OCI-LY7 (cell line): ENCODE data around the gene USP24. TPM values are rescaled to one million over a fixed set of nuclear protein-coding genes. Genes with fewer than 3 reads are reported as not detected.

Source experiments
- BruUV-seq: library from RNA; stranded (reverse); fragments of 400-500 nt; replicated peaks from 2 replicates; lab custom pipeline; 2021; lab: Mats Ljungman, UMichigan
- CTCF ChIA-PET: fragments of 300-600 bp; sonication (Branson Sonifier 250); formaldehyde crosslinking; loops from one replicate; lab custom pipeline; 2022; ENCODE audit warnings: antibody characterized with exemption; ENCODE audit not compliant: unreplicated experiment; lab: Charles Lee
- POLR2A ChIA-PET: fragments of 300-600 bp; sonication (Branson Sonifier 250); formaldehyde crosslinking; loops from one replicate; lab custom pipeline; 2022; ENCODE audit warnings: antibody characterized with exemption; lab: Charles Lee
- DNase-seq: peaks from one replicate; pipeline ENCODE4 v3.0.0-alpha.2; 2015; ENCODE audit warnings: low spot score
- H2AFZ ChIP-seq: fragments of 200-600 bp; sonication (generic), shearing (Covaris generic); 2 replicates; pipeline ENCODE4 v1.6.1; 2014; ENCODE audit warnings: mild to moderate bottlenecking, antibody characterized with exemption, low read length, moderate library complexity
- H3K27ac ChIP-seq: fragments of 200-600 bp; sonication (generic); 2 replicates; pipeline ENCODE4 v1.5.1; 2014; ENCODE audit warnings: mixed run types, low read depth, mild to moderate bottlenecking, moderate library complexity, low read length, inconsistent platforms; ENCODE audit not compliant: poor library complexity, severe bottlenecking
- H3K36me3 ChIP-seq: fragments of 200-600 bp; sonication (generic); 2 replicates; pipeline ENCODE4 v1.6.1; 2014; ENCODE audit warnings: mild to moderate bottlenecking, antibody characterized with exemption, low read length, moderate library complexity, mixed read lengths; ENCODE audit not compliant: insufficient read depth
- H3K4me1 ChIP-seq: fragments of 200-600 bp; sonication (generic); 2 replicates; pipeline ENCODE4 v1.5.1; 2014; ENCODE audit warnings: mild to moderate bottlenecking, low read length; ENCODE audit not compliant: insufficient read depth, poor library complexity, severe bottlenecking
- H3K4me2 ChIP-seq: fragments of 200-600 bp; sonication (generic); 2 replicates; pipeline ENCODE4 v1.6.1; 2014; ENCODE audit warnings: mild to moderate bottlenecking, low read length
- H3K4me3 ChIP-seq: fragments of 200-600 bp; sonication (generic); 2 replicates; pipeline ENCODE4 v1.5.1; 2014; ENCODE audit warnings: mild to moderate bottlenecking, low read depth, low read length; ENCODE audit not compliant: poor library complexity, severe bottlenecking
- H3K79me2 ChIP-seq: fragments of 200-600 bp; sonication (generic); 2 replicates; pipeline ENCODE4 v1.6.1; 2016; ENCODE audit warnings: low read depth, mild to moderate bottlenecking, low read length, moderate library complexity, mixed read lengths; ENCODE audit not compliant: insufficient read depth
- H3K9me2 ChIP-seq: fragments of 200-600 bp; sonication (generic); 2 replicates; pipeline ENCODE4 v1.6.1; 2016; ENCODE audit warnings: mild to moderate bottlenecking, low read length, mixed read lengths; ENCODE audit not compliant: insufficient read depth
- H3K9me3 ChIP-seq: fragments of 200-600 bp; sonication (generic); 2 replicates; pipeline ENCODE4 v1.6.1; 2014; ENCODE audit warnings: mild to moderate bottlenecking, mixed run types, low read length, mixed read lengths
- H4K20me1 ChIP-seq: fragments of 200-600 bp; sonication (generic); 2 replicates; pipeline ENCODE4 v1.6.1; 2014; ENCODE audit warnings: mild to moderate bottlenecking, antibody characterized with exemption, low read length, moderate library complexity, mixed read lengths; ENCODE audit not compliant: insufficient read depth
- EZH2phosphoT487 ChIP-seq: fragments of 200-600 bp; sonication (generic); IDR thresholded peaks from 2 replicates; pipeline ENCODE4 v1.6.1; 2018; ENCODE audit warnings: low read depth, borderline replicate concordance, mild to moderate bottlenecking, mixed run types, antibody characterized with exemption, low read length, moderate library complexity, mixed read lengths
- intact Hi-C: fragments of 100-400 bp; cut with micrococcal nuclease; formaldehyde crosslinking; loops from one replicate; pipeline ENCODE4 v1.10.0; 2022; ENCODE audit not compliant: unreplicated experiment
- total RNA-seq, 2 experiments: library from RNA; depleted of rRNA in 1 of 2; stranded (reverse); fragments of >200 nt in 1 of 2; shearing (Covaris generic) in 1 of 2; gene quantifications; 2 replicates each; pipeline ENCODE4 v1.2.3, GENCODE V29; 2014 to 2022
- TF ChIP-seq, protein P1 (sequence below): fragments of 200-600 bp; sonication (generic); conservative IDR thresholded peaks from 2 replicates; pipeline ENCODE4 v1.5.1; 2014; ENCODE audit warnings: mild to moderate bottlenecking, antibody characterized with exemption, low read length, moderate library complexity, mixed read lengths

The USP24 gene
- total RNA-seq, 2 experiments from 2014 or later = 35.1 to 46.3 TPM

DNA sequence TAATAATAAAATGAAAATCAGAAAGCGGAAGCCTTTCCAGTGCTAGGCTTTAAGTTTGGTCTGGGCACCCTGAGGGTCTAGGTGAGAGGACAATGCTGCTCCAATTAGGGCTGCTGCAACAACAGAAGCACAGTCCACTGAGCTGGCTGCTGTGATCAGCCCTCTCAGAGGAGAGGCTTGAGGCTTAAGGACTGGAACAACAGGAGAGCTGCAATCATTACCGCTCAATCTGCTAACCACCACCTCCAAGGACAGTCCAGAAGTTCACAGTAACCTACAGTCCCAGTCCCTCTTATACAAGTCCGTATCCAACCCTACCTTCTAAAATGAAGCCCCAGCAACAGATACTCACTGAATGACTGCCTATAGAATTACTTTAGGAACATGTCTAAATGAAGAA is 62.1 kb downstream of the USP24 start:
- ChIA-PET POLR2A (interaction anchor here (0.6 to 2.9 kb wide), 4 partner anchors 10 to 104 kb away, joined by 3 to 15 read pairs (median 6); no protein-coding TSS in a partner anchor), CTCF (no interaction called here)
- no peaks in the 10 kb centered on the region for H3K9me2 ChIP-seq
- H3K27ac ChIP-seq = no peak overlapping the region
- H2AFZ ChIP-seq = no peak overlapping the region
- no peak overlapping the region for H3K4me2 ChIP-seq
- no TSS peak for BruUV-seq
- no peaks in the 10 kb centered on the region for H3K4me1 ChIP-seq
- no peaks in the 10 kb centered on the region for H3K79me2 ChIP-seq
- TF ChIP-seq, protein P1, sequence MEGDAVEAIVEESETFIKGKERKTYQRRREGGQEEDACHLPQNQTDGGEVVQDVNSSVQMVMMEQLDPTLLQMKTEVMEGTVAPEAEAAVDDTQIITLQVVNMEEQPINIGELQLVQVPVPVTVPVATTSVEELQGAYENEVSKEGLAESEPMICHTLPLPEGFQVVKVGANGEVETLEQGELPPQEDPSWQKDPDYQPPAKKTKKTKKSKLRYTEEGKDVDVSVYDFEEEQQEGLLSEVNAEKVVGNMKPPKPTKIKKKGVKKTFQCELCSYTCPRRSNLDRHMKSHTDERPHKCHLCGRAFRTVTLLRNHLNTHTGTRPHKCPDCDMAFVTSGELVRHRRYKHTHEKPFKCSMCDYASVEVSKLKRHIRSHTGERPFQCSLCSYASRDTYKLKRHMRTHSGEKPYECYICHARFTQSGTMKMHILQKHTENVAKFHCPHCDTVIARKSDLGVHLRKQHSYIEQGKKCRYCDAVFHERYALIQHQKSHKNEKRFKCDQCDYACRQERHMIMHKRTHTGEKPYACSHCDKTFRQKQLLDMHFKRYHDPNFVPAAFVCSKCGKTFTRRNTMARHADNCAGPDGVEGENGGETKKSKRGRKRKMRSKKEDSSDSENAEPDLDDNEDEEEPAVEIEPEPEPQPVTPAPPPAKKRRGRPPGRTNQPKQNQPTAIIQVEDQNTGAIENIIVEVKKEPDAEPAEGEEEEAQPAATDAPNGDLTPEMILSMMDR = no peak
- TF ChIP-seq EZH2phosphoT487 = no peak
- no peaks in the 10 kb centered on the region for H3K9me3 ChIP-seq
- intact Hi-C loops = no loop called here
- no peaks in the 10 kb centered on the region for H4K20me1 ChIP-seq
- no peak for DNase-seq
- no peak overlapping the region for H3K4me3 ChIP-seq
- peaks cover 66% of the 10 kb centered on the region for H3K36me3 ChIP-seq

DNA sequence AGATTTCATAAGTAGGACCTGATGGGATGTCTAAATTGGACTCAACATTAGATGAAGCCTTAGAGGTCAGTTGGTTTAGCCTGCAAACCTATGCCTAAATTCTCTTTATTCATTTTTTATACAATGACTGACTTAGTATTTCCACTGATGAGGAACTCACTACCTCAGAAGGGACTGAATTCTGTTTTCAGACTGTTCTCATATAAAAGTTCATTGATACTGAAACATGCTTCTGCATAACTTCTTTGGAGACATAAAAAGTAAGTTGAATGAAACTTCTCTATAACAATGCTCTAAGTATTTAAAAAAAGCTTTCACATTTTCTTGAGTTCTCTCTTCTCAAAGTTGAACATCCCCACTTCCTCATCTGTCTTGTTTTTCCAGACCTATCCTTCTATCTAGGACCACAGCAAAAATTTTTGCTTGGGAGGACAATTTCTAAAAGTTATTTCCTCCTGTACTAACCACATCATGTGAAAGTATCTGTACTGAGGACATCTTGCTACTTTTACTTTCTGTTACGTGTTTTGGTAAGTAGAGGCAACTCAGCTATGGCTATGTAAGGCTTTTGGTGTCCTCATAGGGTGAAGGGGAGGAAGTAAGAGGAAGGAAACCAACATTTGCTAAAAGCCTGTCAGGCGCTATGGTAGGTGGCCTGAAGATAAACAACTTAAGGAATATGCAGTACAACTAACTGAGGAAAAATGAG is 64.1 kb downstream of the USP24 start:
- no peak overlapping the region for H3K4me3 ChIP-seq
- H3K9me2 ChIP-seq = no peaks in the 10 kb centered on the region
- no peaks in the 10 kb centered on the region for H3K79me2 ChIP-seq
- H3K4me1 ChIP-seq = no peaks in the 10 kb centered on the region
- H3K36me3 ChIP-seq = peaks cover 67% of the 10 kb centered on the region
- no TSS peak for BruUV-seq
- DNase-seq = no peak
- ChIA-PET POLR2A (no interaction called here), CTCF (no interaction called here)
- H2AFZ ChIP-seq = no peak overlapping the region
- no peak overlapping the region for H3K27ac ChIP-seq
- H4K20me1 ChIP-seq = no peaks in the 10 kb centered on the region
- TF ChIP-seq EZH2phosphoT487 = no peak
- TF ChIP-seq, protein P1 = no peak
- H3K4me2 ChIP-seq = no peak overlapping the region
- H3K9me3 ChIP-seq = no peaks in the 10 kb centered on the region
- intact Hi-C loops = no loop called here

DNA sequence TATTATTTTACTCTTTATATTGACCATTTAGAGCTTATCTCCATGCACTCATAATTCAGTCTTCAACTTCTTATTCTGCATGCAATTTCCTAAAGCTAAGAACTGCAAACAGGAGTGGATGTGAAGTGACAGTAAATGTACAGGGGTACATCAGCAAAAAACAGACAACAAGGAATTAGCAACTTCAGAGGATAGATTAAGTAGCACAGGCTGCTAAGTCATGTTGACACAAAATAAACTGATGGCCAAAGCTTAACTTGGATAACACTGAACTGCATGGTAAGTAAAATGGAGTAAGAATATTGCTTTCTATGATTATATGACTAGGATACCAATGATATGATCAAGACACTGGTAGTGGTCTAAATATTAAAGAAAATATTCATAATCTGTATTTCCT is 66.5 kb downstream of the USP24 start:
- H3K36me3 ChIP-seq = peaks cover 66% of the 10 kb centered on the region
- CTCF ChIA-PET = no interaction called here

More for the DNA sequence above, 66.5 kb downstream of the USP24 start:
- Histone ChIP-seq H3K4me1 (no peaks in the 10 kb centered on the region), H3K9me2 (no peaks in the 10 kb centered on the region), H3K9me3 (no peaks in the 10 kb centered on the region), H3K4me2 (no peak overlapping the region), H3K27ac (no peak overlapping the region), H4K20me1 (no peaks in the 10 kb centered on the region), H2AFZ (no peak overlapping the region), H3K4me3 (no peak overlapping the region), H3K79me2 (no peaks in the 10 kb centered on the region)
- no TSS peak for BruUV-seq
- intact Hi-C loops = no loop called here
- no peak for TF ChIP-seq EZH2phosphoT487
- TF ChIP-seq, protein P1 = no peak
- no peak for DNase-seq
- POLR2A ChIA-PET = interaction anchor here (0.7 to 1.4 kb wide), 5 partner anchors 9 to 64 kb away, joined by 3 to 6 read pairs (median 5); no protein-coding TSS in a partner anchor
